Esophagus muscularis mucosa (tissue), 4 donors: Measurements from ENCODE around the gene MZB1.

Experiments
- EP300 ChIP-seq: sonication (generic); formaldehyde crosslinking; IDR thresholded peaks from one replicate; pipeline ENCODE4 v1.6.1; 2017; ENCODE audit warnings: antibody characterized with exemption
- POLR2A ChIP-seq: fragments of 450-650 bp; IDR thresholded peaks from one replicate; pipeline ENCODE4 v1.6.1; 2017; ENCODE audit warnings: antibody characterized with exemption, moderate library complexity, mild to moderate bottlenecking, low read depth
- POLR2AphosphoS5 ChIP-seq, 2 donors: sonication (generic); formaldehyde crosslinking; IDR thresholded peaks; one replicate each; pipeline ENCODE4 v1.6.1; 2017; ENCODE audit warnings: antibody characterized with exemption in 2 of 2
- TF ChIP-seq, protein P1 (sequence below), 3 experiments: fragments of 200-600 bp in 2 of 3; fragments of 450-650 bp in 1 of 3; sonication (generic) in 2 of 3; IDR thresholded peaks; one replicate each; pipeline ENCODE4 v1.5.1; 2017 to 2019; ENCODE audit warnings: antibody characterized with exemption in 3 of 3, mild to moderate bottlenecking in 2 of 3, moderate library complexity in 1 of 3

GRCh38 chr5:139435676-139436075 is 46.0 kb upstream of the MZB1 start:
- TF ChIP-seq, protein P1, sequence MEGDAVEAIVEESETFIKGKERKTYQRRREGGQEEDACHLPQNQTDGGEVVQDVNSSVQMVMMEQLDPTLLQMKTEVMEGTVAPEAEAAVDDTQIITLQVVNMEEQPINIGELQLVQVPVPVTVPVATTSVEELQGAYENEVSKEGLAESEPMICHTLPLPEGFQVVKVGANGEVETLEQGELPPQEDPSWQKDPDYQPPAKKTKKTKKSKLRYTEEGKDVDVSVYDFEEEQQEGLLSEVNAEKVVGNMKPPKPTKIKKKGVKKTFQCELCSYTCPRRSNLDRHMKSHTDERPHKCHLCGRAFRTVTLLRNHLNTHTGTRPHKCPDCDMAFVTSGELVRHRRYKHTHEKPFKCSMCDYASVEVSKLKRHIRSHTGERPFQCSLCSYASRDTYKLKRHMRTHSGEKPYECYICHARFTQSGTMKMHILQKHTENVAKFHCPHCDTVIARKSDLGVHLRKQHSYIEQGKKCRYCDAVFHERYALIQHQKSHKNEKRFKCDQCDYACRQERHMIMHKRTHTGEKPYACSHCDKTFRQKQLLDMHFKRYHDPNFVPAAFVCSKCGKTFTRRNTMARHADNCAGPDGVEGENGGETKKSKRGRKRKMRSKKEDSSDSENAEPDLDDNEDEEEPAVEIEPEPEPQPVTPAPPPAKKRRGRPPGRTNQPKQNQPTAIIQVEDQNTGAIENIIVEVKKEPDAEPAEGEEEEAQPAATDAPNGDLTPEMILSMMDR (IDR thresholded peaks at IDR 0.05), result no peak
- no peak for TF ChIP-seq POLR2AphosphoS5 (IDR thresholded peaks at IDR 0.05)
- no peak for TF ChIP-seq EP300
- no peak for TF ChIP-seq POLR2A
